Adrenal gland (tissue), 12 donors: ENCODE results near the gene BLTP3A. TPM values are rescaled to one million over a fixed set of nuclear protein-coding genes. Genes with fewer than 3 reads are reported as not detected.
"Not testable (repeated sequence)": the region's sequence is repeated elsewhere in the genome, so short reads cannot be mapped to it uniquely, and the experiment has no call there.

Experiments used
- DNase-seq, 7 donors: peaks; one replicate each; pipeline ENCODE4 v3.0.0-alpha.2; 2019 to 2020
- H3K27ac ChIP-seq, 5 donors: fragments of 200-600 bp; sonication (generic) in 4 of 5; 1 replicate in 3 of 5; 2 replicates in 2 of 5; pipeline versions ENCODE4 v1.5.1 to v1.8.0; 2016 to 2020; ENCODE audit warnings: mild to moderate bottlenecking in 1 of 5
- H3K27me3 ChIP-seq: fragments of 200-600 bp; 2 replicates; pipeline ENCODE4 v1.8.0; 2021
- H3K36me3 ChIP-seq, 2 donors: fragments of 200-600 bp; replicated peaks in 1 of 2; 1 replicate in 1 of 2; 2 replicates in 1 of 2; pipeline versions ENCODE4 v1.5.1 to v1.8.0; 2018 to 2022
- H3K4me1 ChIP-seq, 2 donors: fragments of 200-600 bp; replicated peaks in 1 of 2; 1 replicate in 1 of 2; 2 replicates in 1 of 2; pipeline versions ENCODE4 v1.5.1 to v1.8.0; 2018 to 2021
- H3K4me3 ChIP-seq, 4 donors: fragments of 200-600 bp; sonication (generic) in 3 of 4; one replicate each; pipeline ENCODE4 v1.5.1; 2016 to 2018
- H3K9me3 ChIP-seq, 3 donors: fragments of 200-600 bp; sonication (generic) in 1 of 3; replicated peaks in 1 of 3; 1 replicate in 2 of 3; 2 replicates in 1 of 3; pipeline versions ENCODE4 v1.5.1 to v1.8.0; 2016 to 2021
- CTCF ChIP-seq, 6 experiments: fragments of 450-650 bp in 4 of 6; fragments of 200-600 bp in 2 of 6; sonication (generic) in 1 of 6; IDR thresholded peaks; 1 replicate in 5 of 6; 2 replicates in 1 of 6; pipeline versions ENCODE4 v1.5.1 to v1.8.0; 2016 to 2021; ENCODE audit warnings: antibody characterized with exemption in 6 of 6, mild to moderate bottlenecking in 2 of 6, moderate library complexity in 1 of 6
- POLR2A ChIP-seq, 2 donors: fragments of 450-650 bp; IDR thresholded peaks; one replicate each; pipeline ENCODE4 v1.6.1; 2017; ENCODE audit warnings: antibody characterized with exemption in 2 of 2, mild to moderate bottlenecking in 2 of 2, moderate library complexity in 1 of 2
- WGBS, 4 donors: extraction: QIAGEN DNeasy Blood & Tissue Kit in 2 of 4; methylation state at CpG; one replicate each; pipeline versions ENCODE4 v1.1.5 to v1.1.7; 2013 to 2017; 5-methylcytosine and 5-hydroxymethylcytosine counted together
- intact Hi-C, 2 donors: fragments of 100-400 bp; cut with DNase I; formaldehyde crosslinking; loops; one replicate each; pipeline versions ENCODE4 v1.14.1 to v1.15.0; 2022 to 2023
- polyA plus RNA-seq, 3 donors: library from polyadenylated mRNA; stranded (reverse); fragments of 200-250 nt in 2 of 3; fragments of 350-450 nt in 1 of 3; fragmentation: Illumina TruSeq in 1 of 3; extraction: RNeasy Lipid Tissue Mini Kit (QIAGEN cat#74804) in 1 of 3; gene quantifications; one replicate each; pipeline ENCODE4 v1.2.3, GENCODE V29; 2013 to 2014
- total RNA-seq, 9 donors: library from RNA; depleted of rRNA in 4 of 9; stranded (reverse); fragments of >200 nt in 4 of 9; fragments of 120-200 nt in 1 of 9; fragmentation: NEBNext Ultra II Directional in 1 of 9; extraction: Animal tissue kit (Norgen Biotek cat#: 25700) in 1 of 9; gene quantifications; one replicate each; pipeline versions ENCODE4 v1.1.0 to v1.2.4, GENCODE V29; 2013 to 2023
- donor health status: healthy with polysubstance abuse.
- donor health status: Bipolar disorder and iron deficiency.
- donor health status: DM: yes; HTN: yes; CAD: no.
- donor health status: DM: no; HTN: no; CAD: no.
- donor health status: DM: no; HTN: no; CAD: no.
- donor health status: DM: yes; HTN: yes; CAD: no.

The BLTP3A gene
- total and polyA plus RNA-seq, 12 donors, result 2.2 to 21.4 (median 14.4) TPM

- TF ChIP-seq CTCF (IDR thresholded peaks at IDR 0.05) (no peak), POLR2A (IDR thresholded peaks at IDR 0.05) (no peak)
- WGBS, 4 donors, result 88 to 97% (median 93%) methylated on average over 9 of the region's 9 CpGs
- Histone ChIP-seq H3K27me3 (no peaks in the 10 kb centered on the region), H3K27ac (no peak overlapping the region), H3K36me3 (no peaks in the 10 kb centered on the region), H3K4me1 (no peaks in the 10 kb centered on the region), H3K9me3 (no peaks in the 10 kb centered on the region), H3K4me3 (no peak overlapping the region)
- no peak for DNase-seq
- intact Hi-C loops, result no loop called here
Measured at GRCh38 chr6:34806738-34807453, 15.0 kb downstream of the BLTP3A start.

DNA sequence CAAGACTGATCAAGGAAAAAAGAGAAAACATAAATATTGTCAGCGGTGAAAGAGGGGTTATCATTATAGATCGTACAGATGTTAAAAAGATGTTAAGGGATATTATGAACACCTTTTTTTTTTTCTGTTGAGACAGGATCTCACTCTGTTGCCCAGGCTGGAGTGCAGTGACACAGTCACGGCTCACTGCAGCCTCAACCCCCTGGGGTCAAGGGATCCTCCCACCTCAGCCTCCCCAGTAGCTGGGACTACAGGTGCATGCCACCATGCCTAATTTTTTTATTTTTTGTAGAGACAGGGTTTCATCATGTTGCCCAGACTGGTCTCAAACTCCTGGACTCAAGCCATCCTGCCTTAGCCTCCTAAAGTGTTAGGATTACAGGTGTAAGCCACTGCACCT, 16.6 kb downstream of the BLTP3A start:
- H3K27me3 ChIP-seq, H3K4me3 ChIP-seq, H3K9me3 ChIP-seq, DNase-seq, H3K27ac ChIP-seq, H3K4me1 ChIP-seq, intact Hi-C loops, H3K36me3 ChIP-seq: not testable (repeated sequence)
- 94 to 99% (median 97%) methylated on average over 3 of the region's 3 CpGs for WGBS, 4 donors

DNA sequence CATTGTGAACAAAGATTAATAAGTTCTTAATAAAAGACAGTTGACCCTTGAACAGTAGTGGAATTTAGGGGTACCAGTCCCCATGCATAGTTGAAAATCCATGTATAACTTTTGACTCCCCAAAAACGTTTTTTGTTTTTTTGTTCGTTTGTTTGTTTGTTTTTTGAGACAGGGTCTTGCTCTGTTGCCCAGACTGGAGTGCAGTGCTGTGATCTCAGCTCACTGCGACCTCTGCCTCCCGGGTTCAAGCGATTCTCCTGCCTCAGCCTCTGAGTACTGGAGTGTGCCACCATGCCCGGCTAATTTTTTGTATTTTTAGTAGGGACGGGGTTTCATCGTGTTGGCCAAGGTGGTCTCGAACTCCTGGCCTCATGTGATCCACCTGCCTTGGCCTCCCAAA, 17.5 kb downstream of the BLTP3A start:
- 79 to 94% (median 90%) methylated on average over 9 of the region's 9 CpGs for WGBS, 4 donors
- H3K4me3 ChIP-seq, H3K36me3 ChIP-seq, intact Hi-C loops, H3K9me3 ChIP-seq, DNase-seq, H3K4me1 ChIP-seq, H3K27me3 ChIP-seq, H3K27ac ChIP-seq: not testable (repeated sequence)

DNA sequence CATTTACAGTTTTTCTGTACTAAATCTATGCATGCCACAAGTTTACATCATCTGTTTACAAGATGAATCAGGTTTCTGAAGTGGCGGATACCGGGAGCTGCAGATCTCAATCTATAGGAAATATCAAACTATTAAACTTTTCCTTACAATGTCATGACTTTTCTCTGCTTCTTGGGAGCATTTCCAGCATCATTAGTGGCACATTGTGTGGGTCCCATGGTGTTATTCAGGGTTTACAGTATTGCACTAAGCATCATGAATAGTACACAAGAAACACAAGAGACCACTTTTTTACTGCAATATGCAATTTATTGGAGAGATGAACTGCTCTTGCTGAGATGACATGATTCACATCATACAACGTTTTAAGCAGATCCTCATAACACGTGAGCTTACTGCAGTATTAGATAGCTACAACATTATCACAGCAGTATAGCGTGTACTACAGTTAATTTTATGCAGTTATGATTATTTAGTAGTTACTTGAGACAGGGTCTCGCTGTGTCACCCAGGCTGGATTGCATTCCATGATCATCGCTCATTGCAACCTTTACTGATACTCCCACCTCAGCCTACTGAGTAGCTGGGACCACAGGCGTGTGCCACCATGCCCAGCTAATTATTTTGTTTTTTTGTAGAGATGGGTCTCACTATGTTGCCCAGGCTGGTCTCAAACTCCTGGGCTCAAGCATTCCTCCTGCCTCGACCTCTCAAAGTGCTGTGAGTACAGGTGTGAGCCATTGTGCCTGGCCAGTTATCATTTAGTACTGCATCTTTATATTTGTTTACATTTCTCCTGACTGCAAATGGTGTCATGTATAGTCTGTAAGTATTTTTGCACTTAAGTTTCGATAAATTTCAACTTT, 18.4 kb downstream of the BLTP3A start:
- Histone ChIP-seq H3K4me3 (no peak overlapping the region), H3K27ac (no peak overlapping the region), H3K27me3 (no peaks in the 10 kb centered on the region), H3K4me1 (peaks cover 0 to 4% of the 10 kb centered on the region in 2 donors), H3K36me3 (no peaks in the 10 kb centered on the region), H3K9me3 (no peaks in the 10 kb centered on the region)
- TF ChIP-seq CTCF (IDR thresholded peaks at IDR 0.05) (no peak), POLR2A (IDR thresholded peaks at IDR 0.05) (no peak)
- no peak for DNase-seq
- 91 to 94% (median 93%) methylated on average over 10 of the region's 10 CpGs for WGBS, 4 donors
- intact Hi-C loops, result no loop called here

DNA sequence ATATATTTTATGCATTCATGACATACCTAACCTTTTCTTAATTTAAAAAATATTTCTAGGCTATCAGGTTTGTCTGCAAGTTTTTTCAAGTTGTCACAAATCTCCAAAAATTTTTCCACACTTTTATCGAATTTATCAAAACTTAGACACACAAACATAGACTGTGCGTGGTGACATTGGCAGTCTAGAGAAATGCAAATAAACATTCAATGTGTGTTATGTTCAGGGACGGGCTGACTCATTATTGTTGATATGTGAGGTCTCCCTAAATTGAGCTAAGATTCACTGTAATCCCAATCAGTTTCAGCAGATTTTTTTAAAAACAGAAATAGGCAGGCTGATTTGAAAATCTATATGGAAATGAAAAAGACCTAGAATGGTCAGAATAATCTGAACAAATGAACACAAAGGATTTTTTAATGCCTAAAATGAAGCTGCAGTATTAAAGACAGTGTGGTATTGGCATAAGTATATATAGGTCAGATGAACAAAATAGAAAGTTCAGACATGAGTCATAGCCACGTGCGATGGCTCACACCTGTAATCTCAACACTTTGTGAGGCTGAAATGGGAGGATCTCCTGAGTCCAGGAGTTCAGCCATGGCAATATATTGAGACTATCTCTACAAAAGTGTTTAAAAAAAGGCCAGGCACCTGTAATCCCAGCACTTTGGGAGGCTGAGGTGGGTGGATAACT, 19.2 kb downstream of the BLTP3A start:
- Histone ChIP-seq H3K36me3 (no peaks in the 10 kb centered on the region), H3K4me1 (peaks cover 0 to 6% of the 10 kb centered on the region in 2 donors), H3K9me3 (no peaks in the 10 kb centered on the region), H3K27me3 (no peaks in the 10 kb centered on the region), H3K27ac (no peak overlapping the region), H3K4me3 (no peak overlapping the region)
- WGBS, 4 donors, result 46 to 50% (median 48%) methylated on average over 5 of the region's 5 CpGs
- intact Hi-C loops, result no loop called here
- no peak for DNase-seq
- TF ChIP-seq CTCF (IDR thresholded peaks at IDR 0.05), result no peak
- TF ChIP-seq POLR2A (IDR thresholded peaks at IDR 0.05), result no peak
